Measurements from ENCODE around the gene HM13. TPM values are rescaled to one million over a fixed set of nuclear protein-coding genes. Genes with fewer than 3 reads are reported as not detected.

HM13 gene
- polyA plus RNA-seq, 1 donor (not counting 4 experiments of a cell fraction or from before 2014, with no cell fraction given) = 127 TPM

DNA sequence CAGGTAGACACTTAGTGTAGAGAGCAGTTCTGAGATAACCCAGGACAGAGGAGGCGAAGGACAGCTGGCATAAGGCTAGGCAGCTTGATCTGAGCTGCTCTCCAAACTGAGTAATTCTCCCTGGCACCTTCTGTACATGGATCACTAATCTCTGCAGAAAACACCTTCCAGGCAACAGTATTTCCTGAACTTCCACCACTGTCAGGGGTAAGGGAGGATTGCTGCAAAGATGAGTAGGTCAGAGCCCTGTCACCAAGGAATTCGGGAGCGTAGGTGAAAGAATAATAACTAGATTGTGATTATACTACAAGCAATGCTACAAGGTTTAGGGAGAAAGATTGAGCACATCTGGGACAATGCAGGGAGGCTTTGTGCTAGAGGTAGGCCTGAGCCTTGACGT lies 1.9 kb downstream of the HM13 start:
- TF ChIP-seq, protein P1, sequence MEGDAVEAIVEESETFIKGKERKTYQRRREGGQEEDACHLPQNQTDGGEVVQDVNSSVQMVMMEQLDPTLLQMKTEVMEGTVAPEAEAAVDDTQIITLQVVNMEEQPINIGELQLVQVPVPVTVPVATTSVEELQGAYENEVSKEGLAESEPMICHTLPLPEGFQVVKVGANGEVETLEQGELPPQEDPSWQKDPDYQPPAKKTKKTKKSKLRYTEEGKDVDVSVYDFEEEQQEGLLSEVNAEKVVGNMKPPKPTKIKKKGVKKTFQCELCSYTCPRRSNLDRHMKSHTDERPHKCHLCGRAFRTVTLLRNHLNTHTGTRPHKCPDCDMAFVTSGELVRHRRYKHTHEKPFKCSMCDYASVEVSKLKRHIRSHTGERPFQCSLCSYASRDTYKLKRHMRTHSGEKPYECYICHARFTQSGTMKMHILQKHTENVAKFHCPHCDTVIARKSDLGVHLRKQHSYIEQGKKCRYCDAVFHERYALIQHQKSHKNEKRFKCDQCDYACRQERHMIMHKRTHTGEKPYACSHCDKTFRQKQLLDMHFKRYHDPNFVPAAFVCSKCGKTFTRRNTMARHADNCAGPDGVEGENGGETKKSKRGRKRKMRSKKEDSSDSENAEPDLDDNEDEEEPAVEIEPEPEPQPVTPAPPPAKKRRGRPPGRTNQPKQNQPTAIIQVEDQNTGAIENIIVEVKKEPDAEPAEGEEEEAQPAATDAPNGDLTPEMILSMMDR (optimal IDR thresholded peaks at IDR 0.05 in 1 of 3, IDR thresholded peaks at IDR 0.05 in 1 of 3, conservative IDR thresholded peaks at IDR 0.05 in 1 of 3; ENCODE audit: extremely low read depth in 1 of 3, insufficient read depth in 2 of 3, low read length in 3 of 3) = no peak
- TF ChIP-seq EZH2 (IDR thresholded peaks at IDR 0.05; ENCODE audit: low read length) = no peak
- FAIRE-seq = no peak

DNA sequence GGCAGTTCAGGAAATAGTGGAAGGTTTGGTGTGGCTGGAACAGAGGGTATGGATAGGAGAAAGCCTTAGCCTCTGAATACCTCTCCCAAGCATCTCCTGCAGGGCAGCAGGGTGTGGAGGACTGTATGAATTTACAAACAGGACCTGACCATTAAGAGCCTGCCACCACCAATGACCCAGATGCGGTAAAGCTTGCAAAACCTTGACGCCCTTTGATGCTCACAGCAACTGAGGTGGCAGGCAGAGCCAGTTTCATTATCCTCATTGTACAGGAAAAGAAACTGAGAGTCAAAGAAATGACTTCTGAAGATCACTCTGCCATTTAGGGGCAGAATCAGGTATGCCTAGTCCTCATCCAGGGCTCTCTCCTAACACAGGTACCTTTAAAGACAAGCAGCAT lies 2.4 kb downstream of the HM13 start:
- no peak for TF ChIP-seq EZH2 (IDR thresholded peaks at IDR 0.05; ENCODE audit: low read length)
- TF ChIP-seq, protein P1 (optimal IDR thresholded peaks at IDR 0.05 in 1 of 3, IDR thresholded peaks at IDR 0.05 in 1 of 3, conservative IDR thresholded peaks at IDR 0.05 in 1 of 3; ENCODE audit: extremely low read depth in 1 of 3, insufficient read depth in 2 of 3, low read length in 3 of 3) = no peak
- H3K9ac ChIP-seq (ENCODE audit: control insufficient read depth, extremely low read depth, insufficient read depth, low read length) = no peak overlapping the region
- no peaks in the 10 kb centered on the region for H3K9me3 ChIP-seq (ENCODE audit: control insufficient read depth, low read depth, low read length)
- no peaks in the 10 kb centered on the region for H3K27me3 ChIP-seq (ENCODE audit: control insufficient read depth, extremely low read depth, insufficient read depth, low read length)
- H3K36me3 ChIP-seq (ENCODE audit: control insufficient read depth in 2 of 2, extremely low read depth in 1 of 2, insufficient read depth in 2 of 2, low read length in 2 of 2) = peaks cover 10 to 23% of the 10 kb centered on the region in 2 experiments
- FAIRE-seq (no peak), DNase-seq (ENCODE audit: low read depth, low spot score) (no peak)
- peaks cover 71% of the 10 kb centered on the region for H3K79me2 ChIP-seq (ENCODE audit: control insufficient read depth, insufficient read depth, low read length)
- no peak overlapping the region for H2AFZ ChIP-seq (ENCODE audit: control insufficient read depth, low read length)
- H3K9me1 ChIP-seq (ENCODE audit: control insufficient read depth, extremely low read depth, insufficient read depth, low read length) = peaks cover 2% of the 10 kb centered on the region
- H3K4me2 ChIP-seq (ENCODE audit: control insufficient read depth, extremely low read depth, insufficient read depth, low read depth, low read length) = peak overlapping the region; percentile 93
- H3K27ac ChIP-seq (ENCODE audit: control insufficient read depth, insufficient read depth, low read length) = peak overlapping the region; percentile 17
- peaks cover 7% of the 10 kb centered on the region for H4K20me1 ChIP-seq (ENCODE audit: control insufficient read depth, extremely low read depth, insufficient read depth, low read length)
- no peak overlapping the region for H3K4me3 ChIP-seq (ENCODE audit: control insufficient read depth in 2 of 3, extremely low read depth in 1 of 3, insufficient read depth in 2 of 3, low read depth in 1 of 3, low read length in 3 of 3)
- dilution Hi-C loops (cut with MboI; ENCODE audit: extremely low pct_ligation_motif_present, low sequenced_read_pairs) = no loop called here
- peaks cover 23% of the 10 kb centered on the region for H3K4me1 ChIP-seq (ENCODE audit: control insufficient read depth, extremely low read depth, insufficient read depth, low read length)

More for the DNA sequence above, 1.9 kb downstream of the HM13 start:
- peak overlapping the region; percentile 88 to 96 (median 93) for H3K4me3 ChIP-seq (ENCODE audit: control insufficient read depth in 2 of 3, extremely low read depth in 1 of 3, insufficient read depth in 2 of 3, low read depth in 1 of 3, low read length in 3 of 3)
- H3K4me2 ChIP-seq (ENCODE audit: control insufficient read depth, extremely low read depth, insufficient read depth, low read depth, low read length) = peak overlapping the region; percentile 93
- dilution Hi-C loops (cut with MboI; ENCODE audit: extremely low pct_ligation_motif_present, low sequenced_read_pairs) = no loop called here
- H3K27me3 ChIP-seq (ENCODE audit: control insufficient read depth, extremely low read depth, insufficient read depth, low read length) = no peaks in the 10 kb centered on the region
- H3K4me1 ChIP-seq (ENCODE audit: control insufficient read depth, extremely low read depth, insufficient read depth, low read length) = peaks cover 23% of the 10 kb centered on the region
- H3K79me2 ChIP-seq (ENCODE audit: control insufficient read depth, insufficient read depth, low read length) = peaks cover 68% of the 10 kb centered on the region
- H3K9me1 ChIP-seq (ENCODE audit: control insufficient read depth, extremely low read depth, insufficient read depth, low read length) = peaks cover 2% of the 10 kb centered on the region
- H3K9ac ChIP-seq (ENCODE audit: control insufficient read depth, extremely low read depth, insufficient read depth, low read length) = peak overlapping the region; percentile 92
- peaks cover 7% of the 10 kb centered on the region for H4K20me1 ChIP-seq (ENCODE audit: control insufficient read depth, extremely low read depth, insufficient read depth, low read length)
- peaks cover 10 to 23% of the 10 kb centered on the region in 2 experiments for H3K36me3 ChIP-seq (ENCODE audit: control insufficient read depth in 2 of 2, extremely low read depth in 1 of 2, insufficient read depth in 2 of 2, low read length in 2 of 2)
- DNase-seq (ENCODE audit: low read depth, low spot score) = no peak
- peak overlapping the region; percentile 18 for H3K27ac ChIP-seq (ENCODE audit: control insufficient read depth, insufficient read depth, low read length)
- no peak overlapping the region for H2AFZ ChIP-seq (ENCODE audit: control insufficient read depth, low read length)
- H3K9me3 ChIP-seq (ENCODE audit: control insufficient read depth, low read depth, low read length) = no peaks in the 10 kb centered on the region
